Peyer's patch (tissue), 4 donors: ENCODE results near the gene AAMDC.
"Not testable (repeated sequence)": the region's sequence is repeated elsewhere in the genome, so short reads cannot be mapped to it uniquely, and the experiment has no call there.

Experiments used
- POLR2A ChIP-seq, 2 donors: fragments of 450-650 bp; IDR thresholded peaks; one replicate each; pipeline ENCODE4 v1.5.1; 2017; ENCODE audit warnings: antibody characterized with exemption in 2 of 2, mild to moderate bottlenecking in 2 of 2, moderate library complexity in 2 of 2
- TF ChIP-seq, protein P1 (sequence below), 6 experiments: fragments of 450-650 bp in 4 of 6; fragments of 200-600 bp in 2 of 6; sonication (generic) in 1 of 6; IDR thresholded peaks; one replicate each; pipeline ENCODE4 v1.5.1; 2017 to 2019; ENCODE audit warnings: antibody characterized with exemption in 6 of 6, mild to moderate bottlenecking in 3 of 6, moderate library complexity in 1 of 6

DNA sequence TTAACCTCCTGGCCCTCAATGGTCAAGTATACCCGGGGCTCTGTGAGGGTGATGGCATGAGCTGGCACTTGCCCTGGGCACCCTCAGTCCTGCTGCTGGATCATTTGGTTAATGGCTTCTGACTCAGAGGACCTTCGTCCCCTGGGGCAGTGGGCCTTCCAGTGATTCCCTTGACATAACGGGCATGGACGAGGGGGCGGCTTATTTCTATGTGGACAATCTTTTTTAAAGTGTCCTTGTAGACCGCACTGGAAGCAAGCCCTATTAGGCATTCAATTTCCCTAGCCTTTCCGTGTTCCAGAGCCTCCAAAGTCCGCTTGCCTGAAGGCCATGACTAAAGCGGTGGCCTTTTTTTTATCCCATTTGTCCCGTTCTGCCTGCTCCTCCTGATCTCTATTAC, 40.5 kb downstream of the AAMDC start:
- TF ChIP-seq, protein P1, sequence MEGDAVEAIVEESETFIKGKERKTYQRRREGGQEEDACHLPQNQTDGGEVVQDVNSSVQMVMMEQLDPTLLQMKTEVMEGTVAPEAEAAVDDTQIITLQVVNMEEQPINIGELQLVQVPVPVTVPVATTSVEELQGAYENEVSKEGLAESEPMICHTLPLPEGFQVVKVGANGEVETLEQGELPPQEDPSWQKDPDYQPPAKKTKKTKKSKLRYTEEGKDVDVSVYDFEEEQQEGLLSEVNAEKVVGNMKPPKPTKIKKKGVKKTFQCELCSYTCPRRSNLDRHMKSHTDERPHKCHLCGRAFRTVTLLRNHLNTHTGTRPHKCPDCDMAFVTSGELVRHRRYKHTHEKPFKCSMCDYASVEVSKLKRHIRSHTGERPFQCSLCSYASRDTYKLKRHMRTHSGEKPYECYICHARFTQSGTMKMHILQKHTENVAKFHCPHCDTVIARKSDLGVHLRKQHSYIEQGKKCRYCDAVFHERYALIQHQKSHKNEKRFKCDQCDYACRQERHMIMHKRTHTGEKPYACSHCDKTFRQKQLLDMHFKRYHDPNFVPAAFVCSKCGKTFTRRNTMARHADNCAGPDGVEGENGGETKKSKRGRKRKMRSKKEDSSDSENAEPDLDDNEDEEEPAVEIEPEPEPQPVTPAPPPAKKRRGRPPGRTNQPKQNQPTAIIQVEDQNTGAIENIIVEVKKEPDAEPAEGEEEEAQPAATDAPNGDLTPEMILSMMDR (IDR thresholded peaks at IDR 0.05): not testable (repeated sequence)
- TF ChIP-seq POLR2A (IDR thresholded peaks at IDR 0.05): not testable (repeated sequence)
